Ovary (tissue), 9 donors: ENCODE data around the gene LRRC56. TPM values are rescaled to one million over a fixed set of nuclear protein-coding genes. Genes with fewer than 3 reads are reported as not detected.

ENCODE experiments used
- DNase-seq, 5 donors: peaks; one replicate each; pipeline ENCODE4 v3.0.0-alpha.2; 2019 to 2020
- H3K27ac ChIP-seq, 2 donors: fragments of 200-600 bp; one replicate each; pipeline versions ENCODE4 v1.5.1 to v1.8.0; 2019 to 2022
- H3K27me3 ChIP-seq: fragments of 200-600 bp; one replicate; pipeline ENCODE4 v1.8.0; 2022
- H3K36me3 ChIP-seq: fragments of 200-600 bp; sonication (generic); one replicate; pipeline ENCODE4 v1.5.1; 2019
- H3K4me1 ChIP-seq: one replicate; pipeline ENCODE4 v1.8.1; 2013; ENCODE audit warnings: mild to moderate bottlenecking, moderate library complexity; ENCODE audit not compliant: insufficient read depth
- H3K4me3 ChIP-seq: fragments of 200-600 bp; sonication (generic); one replicate; pipeline ENCODE4 v1.5.1; 2017
- H3K9me3 ChIP-seq, 2 donors: fragments of 200-600 bp in 1 of 2; sonication (generic) in 1 of 2; one replicate each; pipeline versions ENCODE4 v1.5.1 to v1.8.1; 2013 to 2019; ENCODE audit warnings: mild to moderate bottlenecking in 1 of 2, moderate library complexity in 1 of 2
- EP300 ChIP-seq: sonication (generic); formaldehyde crosslinking; IDR thresholded peaks from one replicate; pipeline ENCODE4 v1.6.1; 2017; ENCODE audit warnings: antibody characterized with exemption
- POLR2A ChIP-seq: fragments of 450-650 bp; IDR thresholded peaks from one replicate; pipeline ENCODE4 v1.6.1; 2017; ENCODE audit warnings: antibody characterized with exemption, mild to moderate bottlenecking, moderate library complexity
- WGBS, 3 donors: extraction: QIAGEN DNeasy Blood & Tissue Kit in 1 of 3; methylation state at CpG; one replicate each; pipeline versions ENCODE4 v1.1.5 to v1.1.7; 2013 to 2017; 5-methylcytosine and 5-hydroxymethylcytosine counted together
- intact Hi-C, 4 donors: fragments of 100-400 bp; cut with DNase I; formaldehyde crosslinking; loops; one replicate each; pipeline versions ENCODE4 v1.11.0 to v1.15.1; 2022 to 2023
- polyA plus RNA-seq, 2 donors: library from polyadenylated mRNA; stranded (reverse); fragments of 200-250 nt in 1 of 2; fragments of 350-450 nt in 1 of 2; fragmentation: Illumina TruSeq in 1 of 2; extraction: RNeasy Lipid Tissue Mini Kit (QIAGEN cat#74804) in 1 of 2; gene quantifications; one replicate each; pipeline ENCODE4 v1.2.3, GENCODE V29; 2013 to 2014
- total RNA-seq, 7 donors: library from RNA; depleted of rRNA in 2 of 7; stranded (reverse); fragments of >200 nt in 2 of 7; fragmentation: NEBNext Ultra II Directional in 3 of 7; extraction: Animal tissue kit (Norgen Biotek cat#: 25700) in 3 of 7; gene quantifications; one replicate each; pipeline versions ENCODE4 v1.1.0 to v1.2.4, GENCODE V29; 2016 to 2023
- TF ChIP-seq, protein P1 (sequence below), 3 donors: fragments of 450-650 bp in 2 of 3; fragments of 200-600 bp in 1 of 3; IDR thresholded peaks; one replicate each; pipeline versions ENCODE4 v1.5.1 to v1.8.0; 2016 to 2022; ENCODE audit warnings: antibody characterized with exemption in 3 of 3, mild to moderate bottlenecking in 1 of 3
- donor health status: DM: no; HTN: no; CAD: no; lungs with moderate emphysema.
- donor health status: DM: no; HTN: no; CAD: no.
- donor health status: Bipolar disorder and iron deficiency.
- donor health status: DM: yes; HTN: yes; CAD: no.
- donor health status: DM: no; HTN: no; CAD: no.
- donor health status: DM: yes; HTN: yes; CAD: no.

Gene LRRC56
- total and polyA plus RNA-seq, 9 donors = 0.60 to 6.2 (median 2.0) TPM; not detected in 1

- Histone ChIP-seq H3K4me1 (peaks cover 14% of the 10 kb centered on the region), H3K27me3 (no peaks in the 10 kb centered on the region), H3K36me3 (no peaks in the 10 kb centered on the region), H3K4me3 (peak overlapping the region; percentile 25), H3K9me3 (no peaks in the 10 kb centered on the region), H3K27ac (no peak overlapping the region)
- WGBS, 3 donors = 45 to 54% (median 49%) methylated on average over 7 of the region's 7 CpGs
- no peak for DNase-seq
- TF ChIP-seq EP300 = no peak
- TF ChIP-seq, protein P1, sequence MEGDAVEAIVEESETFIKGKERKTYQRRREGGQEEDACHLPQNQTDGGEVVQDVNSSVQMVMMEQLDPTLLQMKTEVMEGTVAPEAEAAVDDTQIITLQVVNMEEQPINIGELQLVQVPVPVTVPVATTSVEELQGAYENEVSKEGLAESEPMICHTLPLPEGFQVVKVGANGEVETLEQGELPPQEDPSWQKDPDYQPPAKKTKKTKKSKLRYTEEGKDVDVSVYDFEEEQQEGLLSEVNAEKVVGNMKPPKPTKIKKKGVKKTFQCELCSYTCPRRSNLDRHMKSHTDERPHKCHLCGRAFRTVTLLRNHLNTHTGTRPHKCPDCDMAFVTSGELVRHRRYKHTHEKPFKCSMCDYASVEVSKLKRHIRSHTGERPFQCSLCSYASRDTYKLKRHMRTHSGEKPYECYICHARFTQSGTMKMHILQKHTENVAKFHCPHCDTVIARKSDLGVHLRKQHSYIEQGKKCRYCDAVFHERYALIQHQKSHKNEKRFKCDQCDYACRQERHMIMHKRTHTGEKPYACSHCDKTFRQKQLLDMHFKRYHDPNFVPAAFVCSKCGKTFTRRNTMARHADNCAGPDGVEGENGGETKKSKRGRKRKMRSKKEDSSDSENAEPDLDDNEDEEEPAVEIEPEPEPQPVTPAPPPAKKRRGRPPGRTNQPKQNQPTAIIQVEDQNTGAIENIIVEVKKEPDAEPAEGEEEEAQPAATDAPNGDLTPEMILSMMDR (IDR thresholded peaks at IDR 0.05) = no peak
- no peak for TF ChIP-seq POLR2A
- intact Hi-C loops = loop anchor here in 1 of 4 donors (10.0 kb wide), 1 partner anchor 50 kb away; the partner anchor contains the start of gene PTDSS2
Observed at GRCh38 chr11:504994-505344, 32.4 kb upstream of the LRRC56 start.

DNA sequence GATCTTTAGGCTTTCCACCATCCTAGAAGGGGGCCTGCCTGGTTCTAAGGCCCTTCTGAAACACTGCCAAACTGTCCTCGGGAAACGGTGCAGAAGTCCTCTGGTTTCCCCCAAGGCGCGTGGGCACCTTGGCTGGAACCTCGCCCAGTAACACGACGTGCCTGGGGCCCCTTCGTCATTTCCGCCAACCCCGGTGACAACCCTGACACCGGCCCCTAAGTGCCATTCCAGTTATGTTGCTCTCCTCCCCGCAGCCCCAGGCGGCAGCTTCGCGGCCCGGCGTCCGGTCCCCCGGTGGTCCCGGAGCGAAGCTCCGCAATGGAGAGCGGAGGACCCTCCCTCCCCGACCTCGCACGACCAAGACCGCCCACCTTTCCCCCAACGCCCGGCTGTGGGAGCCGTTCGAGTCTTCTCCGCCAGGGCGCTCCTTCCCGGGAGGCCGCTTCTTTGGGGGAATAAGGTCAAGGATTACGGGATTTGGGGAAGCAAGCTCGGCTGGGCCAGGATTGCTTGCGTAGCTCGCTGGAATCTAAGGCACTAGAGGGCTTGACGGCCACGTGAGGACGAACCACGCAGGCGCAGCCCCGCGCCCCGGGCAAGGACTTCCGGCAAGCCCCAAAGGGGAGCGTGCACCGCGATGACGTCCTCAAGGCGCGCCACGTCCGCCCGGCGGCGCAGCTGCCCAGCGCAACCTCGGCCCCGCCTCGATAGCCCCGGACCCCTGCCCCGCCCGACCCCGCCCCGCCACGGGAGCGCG lies 30.9 kb upstream of the LRRC56 start:
- TF ChIP-seq, protein P1 (IDR thresholded peaks at IDR 0.05) = peak in 2 of 3 donors; percentile 37 to 38
- TF ChIP-seq EP300 = peak; percentile 13
- peak; percentile 68 for TF ChIP-seq POLR2A
- WGBS, 3 donors = 0 to 1% (median 0%) methylated on average over 64 to 71 of the region's 71 CpGs
- Histone ChIP-seq H3K4me1 (peaks cover 14% of the 10 kb centered on the region), H3K4me3 (peak overlapping the region; percentile 94), H3K36me3 (no peaks in the 10 kb centered on the region), H3K27me3 (no peaks in the 10 kb centered on the region), H3K9me3 (no peaks in the 10 kb centered on the region), H3K27ac (peak overlapping the region; percentile 77 to 98)
- intact Hi-C loops = loop anchor here in 1 of 4 donors (10.0 kb wide), 1 partner anchor 52 kb away; the partner anchor contains the start of gene PTDSS2
- DNase-seq = peak; percentile 98 to 99 (median 99)

DNA sequence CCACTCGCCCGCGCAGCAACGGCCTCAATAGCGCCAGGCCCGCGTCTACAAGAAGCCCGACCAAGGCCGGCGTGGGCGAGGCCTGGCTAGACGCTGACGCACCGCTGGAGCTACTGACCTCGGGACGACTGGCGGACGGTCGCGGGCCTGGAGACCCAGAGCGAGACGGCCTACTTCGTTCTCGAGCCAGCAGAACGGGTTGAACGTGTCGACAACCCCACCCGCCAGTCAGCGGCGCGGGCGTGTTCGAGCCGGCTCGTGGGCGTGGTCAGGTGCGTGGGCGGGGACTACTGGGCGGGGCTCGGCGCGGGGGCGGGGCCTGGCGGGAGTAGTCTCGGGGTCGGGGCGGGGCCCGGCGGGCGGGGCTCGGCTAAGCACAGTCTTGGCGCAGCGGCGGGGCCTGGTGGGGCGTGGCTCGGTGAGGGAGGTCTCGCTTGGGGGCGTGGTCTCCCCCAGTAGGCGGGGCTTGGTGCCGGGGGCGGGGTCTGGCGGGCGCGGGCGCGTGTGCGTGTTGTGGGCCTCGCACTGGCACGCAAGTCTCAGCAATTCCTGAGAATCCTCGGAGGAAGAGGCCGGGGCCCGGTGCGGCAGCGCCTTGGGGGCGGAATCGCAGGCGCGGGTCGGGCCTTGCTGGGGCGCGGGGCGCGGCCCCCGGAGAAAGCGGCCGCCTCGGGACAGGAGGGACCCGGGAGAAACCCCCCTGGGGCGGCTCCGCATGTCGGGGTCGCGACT lies 30.2 kb upstream of the LRRC56 start, which contains the start of gene RNH1:
RNH1 (minus strand) TSS at position 248 of the 732 bp plus-strand sequence. CDS start 5,080 bp downstream, outside the sequence.
- H3K27me3 ChIP-seq = no peaks in the 10 kb centered on the region
- H3K27ac ChIP-seq = peak within 1 kb of the TSS; percentile 77 to 98
- H3K9me3 ChIP-seq = no peaks in the 10 kb centered on the region
- peak within 1 kb of the TSS; percentile 94 for H3K4me3 ChIP-seq
- DNase-seq = peak; percentile 99 to 100 (median 99)
- intact Hi-C loops = loop anchor here in 1 of 4 donors (10.0 kb wide), 1 partner anchor 52 kb away; the partner anchor contains the start of gene PTDSS2
- WGBS, 3 donors = 0 to 1% (median 0%) methylated on average over 54 to 93 of the region's 93 CpGs
- peak; percentile 77 for TF ChIP-seq POLR2A
- TF ChIP-seq EP300 = no peak
- peaks cover 14% of the 10 kb centered on the region for H3K4me1 ChIP-seq
- no peaks in the 10 kb centered on the region for H3K36me3 ChIP-seq

- intact Hi-C loops = loop anchor here in 1 of 4 donors (10.0 kb wide), 1 partner anchor 53 kb away; the partner anchor contains the start of gene PTDSS2
- Histone ChIP-seq H3K4me3 (peak overlapping the region; percentile 94), H3K27me3 (no peaks in the 10 kb centered on the region), H3K4me1 (peaks cover 14% of the 10 kb centered on the region), H3K9me3 (no peaks in the 10 kb centered on the region), H3K27ac (peak overlapping the region; percentile 7 to 98), H3K36me3 (no peaks in the 10 kb centered on the region)
- TF ChIP-seq POLR2A = no peak
- 27 to 30% (median 29%) methylated on average over 44 to 45 of the region's 45 CpGs for WGBS, 3 donors
- DNase-seq = peak in 4 of 5 donors; percentile 31 to 59 (median 52)
Observed at GRCh38 chr11:507727-508515, 29.4 kb upstream of the LRRC56 start.
